ENCODE results near the gene PDE2A.

DNA sequence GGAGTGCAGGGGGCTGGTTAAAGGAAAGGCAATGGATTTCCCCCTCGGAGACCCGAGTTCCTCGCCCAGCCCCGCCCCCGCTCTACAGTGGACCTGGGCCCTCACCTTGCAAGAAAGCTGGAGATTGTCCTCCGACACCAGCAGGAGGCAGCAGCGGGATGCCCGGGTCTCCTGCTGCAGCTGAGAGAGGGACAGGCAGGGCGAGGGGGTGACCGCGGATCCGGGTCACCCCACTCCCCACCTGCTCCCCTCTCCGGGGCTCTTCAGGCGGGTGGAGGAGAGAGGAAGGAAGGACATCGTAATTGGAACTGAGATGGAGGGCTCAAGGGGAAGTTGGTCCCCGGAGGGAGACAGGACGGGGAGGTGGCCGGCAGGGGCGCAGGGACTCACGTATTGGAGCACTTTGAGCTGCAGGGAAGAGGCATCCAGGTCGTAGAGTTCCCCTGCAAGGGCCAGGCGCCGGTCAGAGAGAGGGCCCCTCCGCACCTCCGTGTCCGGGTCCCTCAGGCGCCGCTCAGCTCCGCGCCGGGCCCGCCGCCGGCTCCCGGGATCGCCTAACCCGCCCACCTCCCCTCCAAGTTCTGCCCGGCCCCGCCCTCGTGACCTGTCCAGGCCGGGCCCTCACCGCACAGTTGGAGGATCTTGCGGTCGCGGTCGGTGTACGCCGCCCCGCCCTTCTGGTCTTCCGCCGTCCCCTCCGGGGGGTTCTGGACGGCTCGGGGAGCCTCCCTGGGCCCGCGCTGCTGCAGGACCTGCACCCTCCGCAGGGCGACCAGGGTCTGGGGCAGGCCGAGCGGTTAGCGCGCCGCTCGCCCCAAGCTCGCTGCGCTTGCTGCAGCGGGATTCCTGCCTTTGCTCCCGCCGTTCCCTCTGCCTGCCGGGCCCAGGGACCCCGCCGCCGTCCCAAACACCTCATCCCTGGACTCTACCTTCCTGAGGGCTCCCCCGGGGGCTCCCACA is 84.1 kb downstream of the PDE2A start:
- no peak for TF ChIP-seq POLR2A (IDR thresholded peaks at IDR 0.05)
- TF ChIP-seq, protein P1, sequence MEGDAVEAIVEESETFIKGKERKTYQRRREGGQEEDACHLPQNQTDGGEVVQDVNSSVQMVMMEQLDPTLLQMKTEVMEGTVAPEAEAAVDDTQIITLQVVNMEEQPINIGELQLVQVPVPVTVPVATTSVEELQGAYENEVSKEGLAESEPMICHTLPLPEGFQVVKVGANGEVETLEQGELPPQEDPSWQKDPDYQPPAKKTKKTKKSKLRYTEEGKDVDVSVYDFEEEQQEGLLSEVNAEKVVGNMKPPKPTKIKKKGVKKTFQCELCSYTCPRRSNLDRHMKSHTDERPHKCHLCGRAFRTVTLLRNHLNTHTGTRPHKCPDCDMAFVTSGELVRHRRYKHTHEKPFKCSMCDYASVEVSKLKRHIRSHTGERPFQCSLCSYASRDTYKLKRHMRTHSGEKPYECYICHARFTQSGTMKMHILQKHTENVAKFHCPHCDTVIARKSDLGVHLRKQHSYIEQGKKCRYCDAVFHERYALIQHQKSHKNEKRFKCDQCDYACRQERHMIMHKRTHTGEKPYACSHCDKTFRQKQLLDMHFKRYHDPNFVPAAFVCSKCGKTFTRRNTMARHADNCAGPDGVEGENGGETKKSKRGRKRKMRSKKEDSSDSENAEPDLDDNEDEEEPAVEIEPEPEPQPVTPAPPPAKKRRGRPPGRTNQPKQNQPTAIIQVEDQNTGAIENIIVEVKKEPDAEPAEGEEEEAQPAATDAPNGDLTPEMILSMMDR (IDR thresholded peaks at IDR 0.05) = peak in 2 of 3 donors; percentile 21 to 39
